HG02943 (cell line): ENCODE measurements around the gene CLDN14.

ENCODE experiments used
- ATAC-seq: cut with Tn5 transposase; IDR thresholded peaks from one replicate; pipeline ENCODE4 v1.9.1; 2021; ENCODE audit warnings: mild to moderate bottlenecking, low read depth, moderate library complexity; ENCODE audit not compliant: unreplicated experiment

CLDN14 gene

DNA sequence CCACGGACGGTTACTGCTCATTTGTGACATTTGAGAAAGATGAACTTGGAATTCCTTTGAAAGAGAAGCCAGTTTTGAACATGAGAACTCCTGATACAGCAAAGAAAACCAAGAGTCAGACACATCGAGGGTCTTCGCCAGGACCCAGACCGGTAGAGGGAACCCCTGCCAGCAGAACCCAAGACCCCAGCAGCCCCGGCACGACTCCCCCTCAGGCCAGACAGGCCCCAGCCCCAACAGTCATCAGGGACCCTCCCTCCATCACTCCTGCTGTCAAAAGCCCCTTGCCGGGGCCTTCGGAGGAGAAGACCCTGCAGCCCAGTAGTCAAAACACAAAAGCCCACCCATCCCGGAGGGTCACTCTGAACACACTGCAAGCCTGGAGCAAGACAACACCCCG, 67.0 kb downstream of the CLDN14 start:
- ATAC-seq, result no peak

DNA sequence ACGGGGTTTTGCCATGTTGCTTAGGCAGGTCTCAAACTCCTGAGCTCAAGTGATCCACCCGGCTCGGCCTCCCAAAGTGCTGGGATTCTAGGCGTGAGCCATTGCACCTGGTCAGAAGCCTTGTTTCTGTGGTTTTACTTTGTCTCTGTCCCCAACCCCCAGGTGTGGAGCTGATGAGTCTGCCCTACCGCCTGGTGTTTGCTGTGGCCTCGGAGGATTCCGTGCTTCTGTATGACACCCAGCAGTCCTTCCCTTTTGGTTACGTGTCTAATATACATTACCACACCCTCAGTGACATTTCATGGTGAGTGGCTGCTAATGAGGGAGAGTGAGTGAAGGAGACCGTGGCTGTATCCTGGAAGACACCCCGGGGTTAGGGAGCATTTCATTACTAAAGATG, 68.6 kb downstream of the CLDN14 start:
- no peak for ATAC-seq
